ENCODE measurements around the gene RIMBP2. TPM values are rescaled to one million over a fixed set of nuclear protein-coding genes. Genes with fewer than 3 reads are reported as not detected.

Gene RIMBP2
- polyA plus RNA-seq, 1 of the 3 experiments (the other 2 are of a cell fraction), result 0.90 TPM

GRCh38 chr12:130473266-130473665 is 242.8 kb downstream of the RIMBP2 start:
- Histone ChIP-seq H3K4me1 (ENCODE audit: control insufficient read depth in 1 of 2, insufficient read depth in 2 of 2, low read depth in 1 of 2, low read length in 1 of 2) (peaks cover 0 to 22% of the 10 kb centered on the region in 2 experiments; a peak in 1 of 4 replicates), H3F3A (replicated peaks; ENCODE audit: insufficient read depth) (no peaks in the 10 kb centered on the region), H3K36me3 (replicated peaks in 1 of 2; ENCODE audit: control insufficient read depth in 1 of 2, insufficient read depth in 2 of 2, low read length in 1 of 2) (no peaks in the 10 kb centered on the region), H4K20me1 (ENCODE audit: insufficient read depth) (no peaks in the 10 kb centered on the region), H3K9ac (no peak overlapping the region), H3K4me3 (ENCODE audit: low read depth in 2 of 2, low read length in 1 of 2) (no peak overlapping the region), H3K27me3 (ENCODE audit: insufficient read depth) (no peaks in the 10 kb centered on the region), H3K79me2 (ENCODE audit: insufficient read depth) (no peaks in the 10 kb centered on the region), H2AFZ (ENCODE audit: low read depth) (no peak overlapping the region), H3K9me3 (no peaks in the 10 kb centered on the region), H3K9me2 (no peaks in the 10 kb centered on the region), H3K4me2 (no peak overlapping the region), H3K27ac (ENCODE audit: low read depth in 2 of 2, low read length in 1 of 2) (peak overlapping the region in 1 of 2 experiments; percentile 28; a peak in 1 of 4 replicates)
- CTCF ChIA-PET, result interaction anchor here (0.8 to 2.9 kb wide), 4 partner anchors 8 to 275 kb away, joined by 3 to 9 read pairs (median 4); no protein-coding TSS in a partner anchor
- POLR2A ChIA-PET, result interaction anchor here (0.8 kb wide), 1 partner anchor 33 kb away, joined by 3 read pairs; no protein-coding TSS in a partner anchor
- TF ChIP-seq RAD21 (IDR thresholded peaks at IDR 0.05; ENCODE audit: low read length) (no peak), GABPA (IDR thresholded peaks at IDR 0.05; ENCODE audit: low read depth) (no peak), NRF1 (IDR thresholded peaks at IDR 0.05; ENCODE audit: low read depth, low read length) (no peak)
- TF ChIP-seq, protein P1, sequence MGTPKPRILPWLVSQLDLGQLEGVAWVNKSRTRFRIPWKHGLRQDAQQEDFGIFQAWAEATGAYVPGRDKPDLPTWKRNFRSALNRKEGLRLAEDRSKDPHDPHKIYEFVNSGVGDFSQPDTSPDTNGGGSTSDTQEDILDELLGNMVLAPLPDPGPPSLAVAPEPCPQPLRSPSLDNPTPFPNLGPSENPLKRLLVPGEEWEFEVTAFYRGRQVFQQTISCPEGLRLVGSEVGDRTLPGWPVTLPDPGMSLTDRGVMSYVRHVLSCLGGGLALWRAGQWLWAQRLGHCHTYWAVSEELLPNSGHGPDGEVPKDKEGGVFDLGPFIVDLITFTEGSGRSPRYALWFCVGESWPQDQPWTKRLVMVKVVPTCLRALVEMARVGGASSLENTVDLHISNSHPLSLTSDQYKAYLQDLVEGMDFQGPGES (IDR thresholded peaks at IDR 0.05; ENCODE audit: low read depth, low read length), result no peak
- TF ChIP-seq, protein P2, sequence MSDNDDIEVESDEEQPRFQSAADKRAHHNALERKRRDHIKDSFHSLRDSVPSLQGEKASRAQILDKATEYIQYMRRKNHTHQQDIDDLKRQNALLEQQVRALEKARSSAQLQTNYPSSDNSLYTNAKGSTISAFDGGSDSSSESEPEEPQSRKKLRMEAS (IDR thresholded peaks at IDR 0.05; ENCODE audit: low read depth), result no peak
- DNase-seq, result no peak
- 46% methylated on average over 15 of the region's 17 CpGs for WGBS (ENCODE audit: low lambda C conversion rate)

DNA sequence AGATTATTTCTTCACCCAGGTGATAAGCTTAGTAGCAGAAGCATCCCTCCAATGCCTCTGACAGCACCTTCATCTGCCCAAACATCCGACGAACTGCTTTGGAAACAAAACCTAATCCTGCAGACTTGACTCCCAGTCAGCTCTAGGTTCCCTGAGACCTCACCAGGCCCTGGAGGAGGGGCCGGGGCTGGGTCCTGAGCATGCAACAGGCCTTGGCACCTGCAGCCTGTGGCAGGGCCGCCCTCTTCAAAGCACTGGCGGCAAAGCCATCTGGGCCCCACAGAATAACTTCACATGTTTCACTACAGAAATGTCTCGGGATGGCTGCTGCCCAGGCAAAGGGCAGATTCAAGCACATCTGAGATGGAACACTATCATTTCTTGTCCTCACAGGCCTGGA is 245.1 kb downstream of the RIMBP2 start:
- WGBS (ENCODE audit: low lambda C conversion rate), result 33% methylated on average over 4 of the region's 6 CpGs
- Histone ChIP-seq H3K4me2 (no peak overlapping the region), H3K9ac (no peak overlapping the region), H3K9me3 (no peaks in the 10 kb centered on the region), H3F3A (replicated peaks; ENCODE audit: insufficient read depth) (no peaks in the 10 kb centered on the region), H2AFZ (ENCODE audit: low read depth) (no peak overlapping the region), H3K4me3 (ENCODE audit: low read depth in 2 of 2, low read length in 1 of 2) (no peak overlapping the region), H3K4me1 (ENCODE audit: control insufficient read depth in 1 of 2, insufficient read depth in 2 of 2, low read depth in 1 of 2, low read length in 1 of 2) (peaks cover 0 to 10% of the 10 kb centered on the region in 2 experiments; a peak in 1 of 4 replicates), H3K36me3 (replicated peaks in 1 of 2; ENCODE audit: control insufficient read depth in 1 of 2, insufficient read depth in 2 of 2, low read length in 1 of 2) (no peaks in the 10 kb centered on the region), H3K27ac (ENCODE audit: low read depth in 2 of 2, low read length in 1 of 2) (no peak overlapping the region; a peak in 1 of 4 replicates), H3K27me3 (ENCODE audit: insufficient read depth) (no peaks in the 10 kb centered on the region), H3K9me2 (no peaks in the 10 kb centered on the region), H4K20me1 (ENCODE audit: insufficient read depth) (no peaks in the 10 kb centered on the region), H3K79me2 (ENCODE audit: insufficient read depth) (no peaks in the 10 kb centered on the region)
- ChIA-PET POLR2A (no interaction called here), CTCF (no interaction called here)
- TF ChIP-seq, protein P3, sequence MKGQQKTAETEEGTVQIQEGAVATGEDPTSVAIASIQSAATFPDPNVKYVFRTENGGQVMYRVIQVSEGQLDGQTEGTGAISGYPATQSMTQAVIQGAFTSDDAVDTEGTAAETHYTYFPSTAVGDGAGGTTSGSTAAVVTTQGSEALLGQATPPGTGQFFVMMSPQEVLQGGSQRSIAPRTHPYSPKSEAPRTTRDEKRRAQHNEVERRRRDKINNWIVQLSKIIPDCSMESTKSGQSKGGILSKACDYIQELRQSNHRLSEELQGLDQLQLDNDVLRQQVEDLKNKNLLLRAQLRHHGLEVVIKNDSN (IDR thresholded peaks at IDR 0.05; ENCODE audit: borderline replicate concordance, low read depth), result no peak
- TF ChIP-seq, protein P4, sequence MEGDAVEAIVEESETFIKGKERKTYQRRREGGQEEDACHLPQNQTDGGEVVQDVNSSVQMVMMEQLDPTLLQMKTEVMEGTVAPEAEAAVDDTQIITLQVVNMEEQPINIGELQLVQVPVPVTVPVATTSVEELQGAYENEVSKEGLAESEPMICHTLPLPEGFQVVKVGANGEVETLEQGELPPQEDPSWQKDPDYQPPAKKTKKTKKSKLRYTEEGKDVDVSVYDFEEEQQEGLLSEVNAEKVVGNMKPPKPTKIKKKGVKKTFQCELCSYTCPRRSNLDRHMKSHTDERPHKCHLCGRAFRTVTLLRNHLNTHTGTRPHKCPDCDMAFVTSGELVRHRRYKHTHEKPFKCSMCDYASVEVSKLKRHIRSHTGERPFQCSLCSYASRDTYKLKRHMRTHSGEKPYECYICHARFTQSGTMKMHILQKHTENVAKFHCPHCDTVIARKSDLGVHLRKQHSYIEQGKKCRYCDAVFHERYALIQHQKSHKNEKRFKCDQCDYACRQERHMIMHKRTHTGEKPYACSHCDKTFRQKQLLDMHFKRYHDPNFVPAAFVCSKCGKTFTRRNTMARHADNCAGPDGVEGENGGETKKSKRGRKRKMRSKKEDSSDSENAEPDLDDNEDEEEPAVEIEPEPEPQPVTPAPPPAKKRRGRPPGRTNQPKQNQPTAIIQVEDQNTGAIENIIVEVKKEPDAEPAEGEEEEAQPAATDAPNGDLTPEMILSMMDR (IDR thresholded peaks at IDR 0.05), result no peak
- TF ChIP-seq ELF1 (IDR thresholded peaks at IDR 0.05), result no peak
- TF ChIP-seq USF2 (IDR thresholded peaks at IDR 0.05; ENCODE audit: borderline replicate concordance, low read depth, low read length), result no peak
- TF ChIP-seq RFX5 (IDR thresholded peaks at IDR 0.05; ENCODE audit: low read length), result no peak
- no peak for TF ChIP-seq RCOR1 (IDR thresholded peaks at IDR 0.05; ENCODE audit: low read length)
- TF ChIP-seq MEF2A (IDR thresholded peaks at IDR 0.05; ENCODE audit: borderline replicate concordance, low read depth), result no peak
- no peak for TF ChIP-seq TEAD4 (IDR thresholded peaks at IDR 0.05; ENCODE audit: borderline replicate concordance, insufficient read depth)
- no peak for TF ChIP-seq POLR2AphosphoS5 (IDR thresholded peaks at IDR 0.05; ENCODE audit: low read depth, low read length)
- no peak for TF ChIP-seq EP300 (IDR thresholded peaks at IDR 0.05; ENCODE audit: borderline replicate concordance in 1 of 2, low read depth in 1 of 2, low read length in 1 of 2)
- TF ChIP-seq GATA2 (CRISPR knock-in tag; IDR thresholded peaks at IDR 0.05), result no peak
- no peak for TF ChIP-seq NFIC (IDR thresholded peaks at IDR 0.05; ENCODE audit: borderline replicate concordance)
- no peak for TF ChIP-seq YY1 (IDR thresholded peaks at IDR 0.05; ENCODE audit: low read depth)
- no peak for DNase-seq

All from SK-N-SH (cell line).